ENCODE results near the gene CEP164.
A peak's percentile ranks its signal among the peaks of the same experiment; 100 is the strongest.
"Not testable (repeated sequence)": the region's sequence is repeated elsewhere in the genome, so short reads cannot be mapped to it uniquely, and the experiment has no call there.

Gene CEP164

GRCh38 chr11:117398618-117399017 is 71.0 kb downstream of the CEP164 start:
- DNase-seq (ENCODE audit: low spot score), result not testable (repeated sequence)

GRCh38 chr11:117399100-117399840 is 71.6 kb downstream of the CEP164 start:
- not testable (repeated sequence) for DNase-seq (ENCODE audit: low spot score)

- DNase-seq (ENCODE audit: low spot score), result not testable (repeated sequence)
Measured at GRCh38 chr11:117405898-117406297, 78.2 kb downstream of the CEP164 start.

- no peak for DNase-seq (ENCODE audit: low spot score)
Measured at GRCh38 chr11:117407016-117407415, 79.4 kb downstream of the CEP164 start.

GRCh38 chr11:117408356-117408755 is 80.7 kb downstream of the CEP164 start:
- DNase-seq (ENCODE audit: low spot score), result no peak

- no peak for DNase-seq (ENCODE audit: low spot score)
Measured at GRCh38 chr11:117409511-117409910, 81.9 kb downstream of the CEP164 start.

- no peak for DNase-seq (ENCODE audit: low spot score)
Measured at GRCh38 chr11:117410238-117410637, 82.6 kb downstream of the CEP164 start.

- no peak for DNase-seq (ENCODE audit: low spot score)
Measured at GRCh38 chr11:117410861-117411710, 83.4 kb downstream of the CEP164 start.

- no peak for DNase-seq (ENCODE audit: low spot score)
Measured at GRCh38 chr11:117411736-117412135, 84.1 kb downstream of the CEP164 start.

GRCh38 chr11:117412176-117412575 is 84.5 kb downstream of the CEP164 start:
- no peak for DNase-seq (ENCODE audit: low spot score)

GRCh38 chr11:117412653-117413275 is 85.1 kb downstream of the CEP164 start:
- no peak for DNase-seq (ENCODE audit: low spot score)

GRCh38 chr11:117413616-117414015 is 86.0 kb downstream of the CEP164 start:
- no peak for DNase-seq (ENCODE audit: low spot score)

- DNase-seq (ENCODE audit: low spot score), result no peak
Measured at GRCh38 chr11:117414724-117415123, 87.1 kb downstream of the CEP164 start.

- no peak for DNase-seq (ENCODE audit: low spot score)
Measured at GRCh38 chr11:117415358-117415896, 87.8 kb downstream of the CEP164 start.

- DNase-seq (ENCODE audit: low spot score), result no peak
Measured at GRCh38 chr11:117417342-117417741, 89.7 kb downstream of the CEP164 start.

- DNase-seq (ENCODE audit: low spot score), result no peak
Measured at GRCh38 chr11:117417856-117418255, 90.2 kb downstream of the CEP164 start.

GRCh38 chr11:117418737-117419481 is 91.3 kb downstream of the CEP164 start:
- no peak for DNase-seq (ENCODE audit: low spot score)

GRCh38 chr11:117419482-117420142 is 92.0 kb downstream of the CEP164 start:
- peak; percentile 32 for DNase-seq (ENCODE audit: low spot score)

- DNase-seq (ENCODE audit: low spot score), result no peak
Measured at GRCh38 chr11:117420143-117420485, 92.5 kb downstream of the CEP164 start.

GRCh38 chr11:117420598-117420997 is 92.9 kb downstream of the CEP164 start:
- no peak for DNase-seq (ENCODE audit: low spot score)

GRCh38 chr11:117421041-117421440 is 93.4 kb downstream of the CEP164 start:
- no peak for DNase-seq (ENCODE audit: low spot score)
